Measurements from ENCODE around the gene CFAP97D2. TPM values are rescaled to one million over a fixed set of nuclear protein-coding genes. Genes with fewer than 3 reads are reported as not detected.
A peak's percentile ranks its signal among the peaks of the same experiment; 100 is the strongest.

CFAP97D2 gene
- total and polyA plus RNA-seq, 2 of the 13 experiments (the other 11 are each of a cell fraction or from before 2014, with no cell fraction given) = not detected

DNA sequence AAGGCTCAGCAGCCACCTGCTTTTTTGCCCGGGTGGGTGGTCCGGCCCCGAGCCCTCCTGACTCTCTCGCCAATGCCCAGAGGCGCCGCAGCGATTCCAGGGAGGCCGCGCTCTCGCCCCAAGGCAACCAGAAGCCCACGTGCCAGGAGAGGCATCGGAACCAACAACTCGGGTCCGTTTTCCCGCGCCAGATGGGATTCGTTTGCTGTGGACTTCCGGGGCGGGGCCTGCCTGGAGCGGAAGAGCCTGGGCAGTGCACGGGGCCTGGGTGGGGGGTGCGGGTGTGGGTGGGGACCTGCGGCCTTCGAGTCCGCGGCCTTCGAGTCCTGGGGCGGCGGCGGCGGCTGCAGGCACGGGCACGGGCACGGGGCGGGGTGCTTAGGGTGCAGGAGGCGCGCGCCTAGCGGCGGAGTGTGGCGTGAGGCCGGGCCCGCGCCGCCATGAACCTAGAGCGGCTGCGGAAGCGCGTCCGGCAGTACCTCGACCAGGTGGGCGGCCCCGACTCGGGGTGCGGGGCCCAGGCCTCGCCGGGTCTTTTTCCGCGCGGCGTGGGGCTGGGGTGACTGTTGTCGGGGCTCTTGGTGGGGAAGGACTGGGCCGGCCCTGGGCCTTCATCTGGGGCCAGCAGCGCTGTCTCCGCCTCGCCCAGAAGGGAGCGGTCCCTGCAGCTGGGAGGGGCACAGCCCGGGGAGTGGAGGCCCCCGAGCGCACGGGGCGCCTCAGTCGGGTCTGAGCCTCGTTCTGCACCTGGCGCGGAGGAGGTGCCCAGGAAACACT is 55.8 kb downstream of the CFAP97D2 start, which contains the start of gene CDC16 (continued):
- TF ChIP-seq KLF12 (CRISPR knock-in tag; IDR thresholded peaks at IDR 0.05; ENCODE audit: borderline replicate concordance) (peak; percentile 46; the same call in 1 of the 2 replicates), FOXK2 (IDR thresholded peaks at IDR 0.05) (no peak), RNF2 (conservative IDR thresholded peaks at IDR 0.05; ENCODE audit: low read depth) (peak; percentile 97), YEATS2 (CRISPR knock-in tag; IDR thresholded peaks at IDR 0.05; ENCODE audit: borderline replicate concordance) (peak; percentile 87), ZNF782 (CRISPR knock-in tag; IDR thresholded peaks at IDR 0.05; ENCODE audit: borderline replicate concordance) (no peak; the same call in 1 of the 2 replicates), TEAD2 (CRISPR knock-in tag; IDR thresholded peaks at IDR 0.05) (peak; percentile 77; the same call in 1 of the 2 replicates), RXRA (CRISPR knock-in tag; IDR thresholded peaks at IDR 0.05) (peak; percentile 33), SNAI1 (CRISPR knock-in tag; IDR thresholded peaks at IDR 0.05; ENCODE audit: borderline replicate concordance) (peak; percentile 59; the same call in 1 of the 2 replicates), ZNF746 (CRISPR knock-in tag; IDR thresholded peaks at IDR 0.05) (0 out of 2 replicates have a peak, but pooled peaks have one; percentile 41), RBM22 (optimal IDR thresholded peaks at IDR 0.05; ENCODE audit: low read length) (no peak), BRD4 (CRISPR knock-in tag; IDR thresholded peaks at IDR 0.05) (peak; percentile 73; the same call in 1 of the 2 replicates), HNRNPK (IDR thresholded peaks at IDR 0.05; ENCODE audit: low read depth, low read length, poor library complexity, severe bottlenecking) (peak; percentile 90), POGZ (CRISPR knock-in tag; IDR thresholded peaks at IDR 0.05) (peak; percentile 99), PCBP2 (optimal IDR thresholded peaks at IDR 0.05; ENCODE audit: low read depth, low read length, poor library complexity, severe bottlenecking) (no peak), ZNF549 (CRISPR knock-in tag; IDR thresholded peaks at IDR 0.05) (0 out of 2 replicates have a peak, but pooled peaks have one; percentile 6), PCBP1 (IDR thresholded peaks at IDR 0.05; ENCODE audit: borderline replicate concordance, low read depth, low read length) (no peak), ZBTB3 (CRISPR knock-in tag; IDR thresholded peaks at IDR 0.05; ENCODE audit: borderline replicate concordance, low read depth) (no peak), ZNF777 (CRISPR knock-in tag; IDR thresholded peaks at IDR 0.05) (peak; percentile 70)
- TF ChIP-seq, protein P1, sequence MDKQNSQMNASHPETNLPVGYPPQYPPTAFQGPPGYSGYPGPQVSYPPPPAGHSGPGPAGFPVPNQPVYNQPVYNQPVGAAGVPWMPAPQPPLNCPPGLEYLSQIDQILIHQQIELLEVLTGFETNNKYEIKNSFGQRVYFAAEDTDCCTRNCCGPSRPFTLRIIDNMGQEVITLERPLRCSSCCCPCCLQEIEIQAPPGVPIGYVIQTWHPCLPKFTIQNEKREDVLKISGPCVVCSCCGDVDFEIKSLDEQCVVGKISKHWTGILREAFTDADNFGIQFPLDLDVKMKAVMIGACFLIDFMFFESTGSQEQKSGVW (CRISPR knock-in tag; IDR thresholded peaks at IDR 0.05; ENCODE audit: borderline replicate concordance) = no peak
- TF ChIP-seq, protein P2, sequence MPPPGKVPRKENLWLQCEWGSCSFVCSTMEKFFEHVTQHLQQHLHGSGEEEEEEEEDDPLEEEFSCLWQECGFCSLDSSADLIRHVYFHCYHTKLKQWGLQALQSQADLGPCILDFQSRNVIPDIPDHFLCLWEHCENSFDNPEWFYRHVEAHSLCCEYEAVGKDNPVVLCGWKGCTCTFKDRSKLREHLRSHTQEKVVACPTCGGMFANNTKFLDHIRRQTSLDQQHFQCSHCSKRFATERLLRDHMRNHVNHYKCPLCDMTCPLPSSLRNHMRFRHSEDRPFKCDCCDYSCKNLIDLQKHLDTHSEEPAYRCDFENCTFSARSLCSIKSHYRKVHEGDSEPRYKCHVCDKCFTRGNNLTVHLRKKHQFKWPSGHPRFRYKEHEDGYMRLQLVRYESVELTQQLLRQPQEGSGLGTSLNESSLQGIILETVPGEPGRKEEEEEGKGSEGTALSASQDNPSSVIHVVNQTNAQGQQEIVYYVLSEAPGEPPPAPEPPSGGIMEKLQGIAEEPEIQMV (CRISPR knock-in tag; IDR thresholded peaks at IDR 0.05; ENCODE audit: low read depth) = peak; percentile 88
- TF ChIP-seq, protein P3, sequence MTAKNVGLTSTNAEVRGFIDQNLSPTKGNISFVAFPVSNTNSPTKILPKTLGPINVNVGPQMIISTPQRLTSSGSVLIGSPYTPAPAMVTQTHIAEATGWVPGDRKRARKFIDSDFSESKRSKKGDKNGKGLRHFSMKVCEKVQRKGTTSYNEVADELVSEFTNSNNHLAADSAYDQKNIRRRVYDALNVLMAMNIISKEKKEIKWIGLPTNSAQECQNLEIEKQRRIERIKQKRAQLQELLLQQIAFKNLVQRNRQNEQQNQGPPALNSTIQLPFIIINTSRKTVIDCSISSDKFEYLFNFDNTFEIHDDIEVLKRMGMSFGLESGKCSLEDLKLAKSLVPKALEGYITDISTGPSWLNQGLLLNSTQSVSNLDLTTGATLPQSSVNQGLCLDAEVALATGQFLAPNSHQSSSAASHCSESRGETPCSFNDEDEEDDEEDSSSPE (CRISPR knock-in tag; IDR thresholded peaks at IDR 0.05) = peak; percentile 96
- TF ChIP-seq, protein P4, sequence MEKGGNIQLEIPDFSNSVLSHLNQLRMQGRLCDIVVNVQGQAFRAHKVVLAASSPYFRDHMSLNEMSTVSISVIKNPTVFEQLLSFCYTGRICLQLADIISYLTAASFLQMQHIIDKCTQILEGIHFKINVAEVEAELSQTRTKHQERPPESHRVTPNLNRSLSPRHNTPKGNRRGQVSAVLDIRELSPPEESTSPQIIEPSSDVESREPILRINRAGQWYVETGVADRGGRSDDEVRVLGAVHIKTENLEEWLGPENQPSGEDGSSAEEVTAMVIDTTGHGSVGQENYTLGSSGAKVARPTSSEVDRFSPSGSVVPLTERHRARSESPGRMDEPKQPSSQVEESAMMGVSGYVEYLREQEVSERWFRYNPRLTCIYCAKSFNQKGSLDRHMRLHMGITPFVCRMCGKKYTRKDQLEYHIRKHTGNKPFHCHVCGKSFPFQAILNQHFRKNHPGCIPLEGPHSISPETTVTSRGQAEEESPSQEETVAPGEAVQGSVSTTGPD (CRISPR knock-in tag; IDR thresholded peaks at IDR 0.05) = no peak
- TF ChIP-seq, protein P5, sequence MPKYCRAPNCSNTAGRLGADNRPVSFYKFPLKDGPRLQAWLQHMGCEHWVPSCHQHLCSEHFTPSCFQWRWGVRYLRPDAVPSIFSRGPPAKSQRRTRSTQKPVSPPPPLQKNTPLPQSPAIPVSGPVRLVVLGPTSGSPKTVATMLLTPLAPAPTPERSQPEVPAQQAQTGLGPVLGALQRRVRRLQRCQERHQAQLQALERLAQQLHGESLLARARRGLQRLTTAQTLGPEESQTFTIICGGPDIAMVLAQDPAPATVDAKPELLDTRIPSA (CRISPR knock-in tag; IDR thresholded peaks at IDR 0.05; ENCODE audit: borderline replicate concordance) = no peak; the same call in 1 of the 2 replicates

Data from HepG2 (cell line).